LNCAP (cell line): ENCODE measurements around the gene PDCD11.

Experiments
- CTCF ChIP-seq: fragments of 450-650 bp; IDR thresholded peaks from 2 replicates; pipeline ENCODE4 v1.5.1; 2017; ENCODE audit warnings: mild to moderate bottlenecking

Gene PDCD11

GRCh38 chr10:103474077-103474476, 77.7 kb downstream of the PDCD11 start:
- TF ChIP-seq CTCF = no peak

- no peak for TF ChIP-seq CTCF
Observed at GRCh38 chr10:103475437-103475836, 79.0 kb downstream of the PDCD11 start.

GRCh38 chr10:103476046-103476768, 79.8 kb downstream of the PDCD11 start:
- TF ChIP-seq CTCF = no peak

GRCh38 chr10:103478671-103479070, 82.2 kb downstream of the PDCD11 start:
- no peak for TF ChIP-seq CTCF

GRCh38 chr10:103479135-103479534, 82.7 kb downstream of the PDCD11 start, which contains the start of gene CALHM3:
CALHM3 (minus strand) TSS chr10:103479240; CDS start chr10:103479032, 208 bp downstream.
- TF ChIP-seq CTCF = no peak

GRCh38 chr10:103480521-103480920, 84.1 kb downstream of the PDCD11 start:
- TF ChIP-seq CTCF = no peak

GRCh38 chr10:103481974-103482531, 85.6 kb downstream of the PDCD11 start:
- peak; percentile 64 for TF ChIP-seq CTCF

GRCh38 chr10:103487410-103487708, 90.9 kb downstream of the PDCD11 start:
- TF ChIP-seq CTCF = no peak
